ENCODE measurements around the gene ADGRG3. TPM values are rescaled to one million over a fixed set of nuclear protein-coding genes. Genes with fewer than 3 reads are reported as not detected.

Gene ADGRG3
- total RNA-seq, 3 donors from 2014 or later (not counting 1 experiment from before 2014, with no cell fraction given): 16.6 to 57.3 (median 20.7) TPM

- Histone ChIP-seq H3K36me3 (ENCODE audit: control insufficient read depth, insufficient read depth, low read length) (no peaks in the 10 kb centered on the region), H3K4me3 (ENCODE audit: low read length) (no peak overlapping the region), H3K9me3 (ENCODE audit: control insufficient read depth, insufficient read depth, low read length) (no peaks in the 10 kb centered on the region), H3K4me1 (ENCODE audit: control insufficient read depth, insufficient read depth, low read length) (peaks cover 30% of the 10 kb centered on the region), H3K27ac (ENCODE audit: low read length) (no peak overlapping the region), H3K27me3 (ENCODE audit: control insufficient read depth, insufficient read depth, low read length) (no peaks in the 10 kb centered on the region)
- Mint-ChIP-seq H3K4me3 (no peak overlapping the region), H3K36me3 (no peaks in the 10 kb centered on the region), H3K27ac (peak overlapping the region in 1 of 2 donors; percentile 47), H3K9me3 (no peaks in the 10 kb centered on the region), H3K4me1 (peaks cover 25 to 38% of the 10 kb centered on the region in 2 donors), H3K27me3 (ENCODE audit: low read depth in 2 of 2) (peaks cover 0 to 12% of the 10 kb centered on the region in 2 donors)
- ATAC-seq: no peak
- WGBS (ENCODE audit: insufficient coverage): 86% methylated on average over 10 of the region's 10 CpGs
- no peak for DNase-seq
- TF ChIP-seq CTCF (IDR thresholded peaks at IDR 0.05): no peak
- intact Hi-C loops (cut with micrococcal nuclease): no loop called here
These were observed 41.5 kb upstream of the ADGRG3 start for GRCh38 chr16:57626420-57627170.

- Mint-ChIP-seq H3K27me3 (ENCODE audit: low read depth in 2 of 2) (peaks cover 0 to 12% of the 10 kb centered on the region in 2 donors), H3K9me3 (no peaks in the 10 kb centered on the region), H3K4me3 (no peak overlapping the region), H3K4me1 (peaks cover 25 to 38% of the 10 kb centered on the region in 2 donors), H3K36me3 (no peaks in the 10 kb centered on the region), H3K27ac (peak overlapping the region in 1 of 2 donors; percentile 47)
- H3K4me3 ChIP-seq (ENCODE audit: low read length): no peak overlapping the region
- no peaks in the 10 kb centered on the region for H3K9me3 ChIP-seq (ENCODE audit: control insufficient read depth, insufficient read depth, low read length)
- no peaks in the 10 kb centered on the region for H3K27me3 ChIP-seq (ENCODE audit: control insufficient read depth, insufficient read depth, low read length)
- WGBS (ENCODE audit: insufficient coverage): 93% methylated on average over 14 of the region's 15 CpGs
- intact Hi-C loops (cut with micrococcal nuclease): no loop called here
- no peaks in the 10 kb centered on the region for H3K36me3 ChIP-seq (ENCODE audit: control insufficient read depth, insufficient read depth, low read length)
- no peak for ATAC-seq
- H3K27ac ChIP-seq (ENCODE audit: low read length): no peak overlapping the region
- peaks cover 30% of the 10 kb centered on the region for H3K4me1 ChIP-seq (ENCODE audit: control insufficient read depth, insufficient read depth, low read length)
- no peak for TF ChIP-seq CTCF (IDR thresholded peaks at IDR 0.05)
- no peak for DNase-seq
These were observed 40.8 kb upstream of the ADGRG3 start for GRCh38 chr16:57627184-57627871.

- Histone ChIP-seq H3K4me1 (ENCODE audit: control insufficient read depth, insufficient read depth, low read length) (peaks cover 30% of the 10 kb centered on the region), H3K36me3 (ENCODE audit: control insufficient read depth, insufficient read depth, low read length) (no peaks in the 10 kb centered on the region), H3K27ac (ENCODE audit: low read length) (no peak within 1 kb of the TSS), H3K4me3 (ENCODE audit: low read length) (peak within 1 kb of the TSS; percentile 33), H3K27me3 (ENCODE audit: control insufficient read depth, insufficient read depth, low read length) (no peaks in the 10 kb centered on the region), H3K9me3 (ENCODE audit: control insufficient read depth, insufficient read depth, low read length) (no peaks in the 10 kb centered on the region)
- TF ChIP-seq CTCF (IDR thresholded peaks at IDR 0.05): no peak
- peaks cover 0 to 12% of the 10 kb centered on the region in 2 donors for H3K27me3 Mint-ChIP-seq (ENCODE audit: low read depth in 2 of 2)
- peak; percentile 25 to 84 (median 53) for ATAC-seq
- H3K36me3 Mint-ChIP-seq: no peaks in the 10 kb centered on the region
- peak within 1 kb of the TSS; percentile 21 for H3K4me3 Mint-ChIP-seq
- H3K27ac Mint-ChIP-seq: peak within 1 kb of the TSS; percentile 27 to 77
- intact Hi-C loops (cut with micrococcal nuclease): no loop called here
- 52% methylated on average over 32 of the region's 32 CpGs for WGBS (ENCODE audit: insufficient coverage)
- H3K4me1 Mint-ChIP-seq: peaks cover 25 to 38% of the 10 kb centered on the region in 2 donors
- H3K9me3 Mint-ChIP-seq: no peaks in the 10 kb centered on the region
- peak; percentile 34 to 56 for DNase-seq
These were observed 39.9 kb upstream of the ADGRG3 start, which contains the start of gene ADGRG1 for GRCh38 chr16:57628008-57628781. ADGRG1 (plus strand) TSS chr16:57628630; CDS start chr16:57650288, 21,658 bp downstream.

Measured in natural killer cell (primary cell).